Measurements from ENCODE around the gene IGF2. TPM values are rescaled to one million over a fixed set of nuclear protein-coding genes. Genes with fewer than 3 reads are reported as not detected.

IGF2 gene
- total and polyA plus RNA-seq, 2 of the 8 experiments (the other 6 are each of a cell fraction or from before 2014, with no cell fraction given), result 0.74 to 1.5 TPM

GRCh38 chr11:2100361-2101170 lies 38.6 kb downstream of the IGF2 start (continued):
- TF ChIP-seq CBX8 (IDR thresholded peaks at IDR 0.05; ENCODE audit: borderline replicate concordance, low read depth, low read length) (no peak), GTF2F1 (IDR thresholded peaks at IDR 0.05; ENCODE audit: borderline replicate concordance, low read depth, low read length) (no peak), SIX5 (IDR thresholded peaks at IDR 0.05; ENCODE audit: low read depth, low read length) (no peak)

Measured in H1 (cell line).